GM12878 (cell line): ENCODE results near the gene PPFIBP1. TPM values are rescaled to one million over a fixed set of nuclear protein-coding genes. Genes with fewer than 3 reads are reported as not detected.
A peak's percentile ranks its signal among the peaks of the same experiment; 100 is the strongest.

Source experiments
- ATAC-seq: fragments of 200-7000 bp; cut with Tn5 transposase; 3 replicates; pipeline ENCODE4 v1.9.1; 2020; ENCODE audit warnings: mild to moderate bottlenecking, moderate library complexity
- BruUV-seq: library from RNA; stranded (reverse); fragments of 400-500 nt; replicated peaks from 2 replicates; lab custom pipeline; 2021; lab: Mats Ljungman, UMichigan
- CTCF ChIA-PET: fragments of 300-600 bp; sonication (Branson Sonifier 250); formaldehyde crosslinking; extraction: SDS; loops from one replicate; lab custom pipeline; 2021; ENCODE audit warnings: inconsistent platforms; lab: Yijun Ruan, JAX
- POLR2A ChIA-PET: fragments of 350-600 bp; formaldehyde crosslinking; extraction: SDS; loops from one replicate; lab custom pipeline; 2021; ENCODE audit warnings: inconsistent platforms; lab: Charles Lee
- RAD21 ChIA-PET: fragments of 300-600 bp; sonication (Branson Sonifier 250); formaldehyde crosslinking; loops from one replicate; lab custom pipeline; 2023; ENCODE audit warnings: antibody characterized with exemption; ENCODE audit not compliant: unreplicated experiment; lab: Charles Lee
- SMC1A ChIA-PET: fragments of 300-600 bp; sonication (Branson Sonifier 250); formaldehyde crosslinking; loops from one replicate; lab custom pipeline; 2023; ENCODE audit not compliant: unreplicated experiment, uncharacterized antibody; lab: Charles Lee
- DNase-seq: peaks from one replicate; pipeline ENCODE4 v3.0.0-alpha.2; 2011; ENCODE audit warnings: low read depth, low spot score
- FAIRE-seq: peaks from 3 replicates; lab custom pipeline; 2011; peaks lifted over from hg19 to GRCh38; lab: Jason Lieb, UNC
- H2AFZ ChIP-seq: 2 replicates; pipeline ENCODE4 v1.6.0; 2011; ENCODE audit warnings: low read depth, low read length, control low read depth; ENCODE audit not compliant: control insufficient read depth
- H3K27ac ChIP-seq: 2 replicates; pipeline ENCODE4 v1.5.1; 2011; ENCODE audit warnings: control low read depth; ENCODE audit not compliant: control insufficient read depth, insufficient read depth
- H3K27me3 ChIP-seq, 2 experiments: replicated peaks in 1 of 2; 2 replicates each; pipeline versions ENCODE4 v1.6.0 to v1.6.1; 2011; ENCODE audit warnings: low read length in 1 of 2; ENCODE audit not compliant: control insufficient read depth in 2 of 2, insufficient read depth in 2 of 2
- H3K36me3 ChIP-seq, 2 experiments: 2 replicates each; pipeline ENCODE4 v1.5.1; 2011; ENCODE audit warnings: low read length in 1 of 2; ENCODE audit not compliant: control insufficient read depth in 2 of 2, insufficient read depth in 2 of 2
- H3K4me1 ChIP-seq: 2 replicates; pipeline ENCODE4 v1.6.1; 2011; ENCODE audit warnings: mild to moderate bottlenecking, low read length, moderate library complexity, mixed read lengths; ENCODE audit not compliant: control insufficient read depth, insufficient read depth
- H3K4me2 ChIP-seq: 2 replicates; pipeline ENCODE4 v1.6.0; 2011; ENCODE audit warnings: control low read depth; ENCODE audit not compliant: control insufficient read depth, insufficient read depth
- H3K4me3 ChIP-seq: fragments of 200-600 bp; sonication (generic); 2 replicates; pipeline ENCODE4 v1.5.1; 2016
- H3K79me2 ChIP-seq: 2 replicates; pipeline ENCODE4 v1.6.0; 2011; ENCODE audit warnings: low read length; ENCODE audit not compliant: control insufficient read depth, insufficient read depth
- H3K9ac ChIP-seq: 2 replicates; pipeline ENCODE4 v1.8.0; 2011; ENCODE audit warnings: low read length, control low read depth, mixed read lengths; ENCODE audit not compliant: control insufficient read depth, insufficient read depth
- H3K9me3 ChIP-seq: replicated peaks from 3 replicates; pipeline ENCODE4 v1.5.1; 2011; ENCODE audit warnings: mild to moderate bottlenecking, low read length; ENCODE audit not compliant: control insufficient read depth, insufficient read depth
- H4K20me1 ChIP-seq: 2 replicates; pipeline ENCODE4 v1.6.0; 2011; ENCODE audit not compliant: control insufficient read depth, insufficient read depth
- BCL11A ChIP-seq: IDR thresholded peaks from 2 replicates; pipeline ENCODE4 v1.6.1; 2011; ENCODE audit warnings: low read depth, low read length
- NFIC ChIP-seq: IDR thresholded peaks from 2 replicates; pipeline ENCODE4 v1.6.1; 2012; ENCODE audit warnings: low read depth, mild to moderate bottlenecking, inconsistent platforms, low read length, moderate library complexity
- NFXL1 ChIP-seq: fragments of 450-650 bp; IDR thresholded peaks from 2 replicates; pipeline ENCODE4 v1.6.1; 2017; ENCODE audit warnings: antibody characterized with exemption, mild to moderate bottlenecking, borderline replicate concordance
- SUZ12 ChIP-seq: fragments of 200-600 bp; sonication (generic); IDR thresholded peaks from one replicate; pipeline ENCODE4 v1.6.1; 2018; ENCODE audit warnings: antibody characterized with exemption, mild to moderate bottlenecking; ENCODE audit not compliant: unreplicated experiment
- ZBED1 ChIP-seq: IDR thresholded peaks from 2 replicates; pipeline ENCODE4 v1.6.1; 2016; ENCODE audit warnings: borderline replicate concordance
- WGBS: methylation state at CpG from one replicate; pipeline ENCODE4 v1.1.6; 2016; ENCODE audit warnings: low lambda C conversion rate; ENCODE audit not compliant: insufficient replicate concordance, insufficient coverage; ENCODE audit errors: missing lambda C conversion rate; 5-methylcytosine and 5-hydroxymethylcytosine counted together
- in situ Hi-C: fragments of 300-500 bp; cut with MboI; formaldehyde crosslinking; loops from 9 replicates; pipeline ENCODE4 v1.14.3; 2018; ENCODE audit warnings: mixed read lengths
- intact Hi-C: fragments of 100-400 bp; cut with micrococcal nuclease; formaldehyde crosslinking; loops from one replicate; pipeline ENCODE4 v1.14.2; 2022; ENCODE audit not compliant: unreplicated experiment
- polyA plus RNA-seq, 11 experiments: library from polyadenylated mRNA; depleted of rRNA in 4 of 11; unstranded in 6 of 11; stranded (reverse) in 5 of 11; fragments of >200 nt; fragmentation: Nextera tagmentation in 4 of 11; fragmentation: Illumina TruSeq in 1 of 11; extraction: Ambion mirVana in 4 of 11; extraction: Trizol in 1 of 11; gene quantifications; 1 replicate in 1 of 11; 2 replicates in 10 of 11; pipeline versions ENCODE4 v1.2.1 to v1.2.3, GENCODE V29; 2011 to 2016; ENCODE audit warnings: inconsistent platforms in 2 of 11, missing spikeins in 2 of 11, low read depth in 1 of 11
- total RNA-seq, 4 experiments: library from RNA; depleted of rRNA in 3 of 4; stranded (reverse); fragments of >200 nt in 3 of 4; fragmentation: Illumina TruSeq in 1 of 4; extraction: Trizol in 1 of 4; gene quantifications; 2 replicates each; pipeline versions ENCODE4 v1.2.1 to v1.2.3, GENCODE V29; 2013 to 2021

The PPFIBP1 gene
- total and polyA plus RNA-seq, 10 of the 15 experiments (the other 5 are each of a cell fraction or from before 2014, with no cell fraction given) = 0.47 to 7.8 (median 3.6) TPM

DNA sequence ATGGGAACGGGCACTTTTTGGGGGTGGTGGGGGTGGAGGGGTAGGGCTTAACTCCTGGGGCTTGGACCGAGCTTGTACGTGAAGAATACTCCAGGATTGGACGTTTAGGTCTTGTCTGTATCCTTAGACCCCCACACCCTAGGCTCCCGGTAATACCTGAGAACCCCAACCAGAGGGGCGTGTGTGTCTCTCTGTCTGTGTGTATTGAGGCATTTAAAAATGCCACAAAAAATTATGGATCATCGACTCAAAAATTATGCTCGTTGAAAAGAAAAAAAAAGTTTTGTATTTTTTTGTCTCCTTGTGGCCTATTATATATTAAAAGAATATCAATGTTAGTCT is 459 bp downstream of the PPFIBP1 start:
- no peaks in the 10 kb centered on the region for H3K27me3 ChIP-seq
- 1% methylated on average over 8 of the region's 8 CpGs for WGBS
- no peaks in the 10 kb centered on the region for H3K4me1 ChIP-seq
- H2AFZ ChIP-seq = peak overlapping the region; percentile 98
- peak; percentile 13 for ATAC-seq
- ChIA-PET POLR2A (interaction anchor here (1.1 to 2.0 kb wide), 2 partner anchors 11 to 22 kb away, joined by 4 read pairs; no protein-coding TSS in a partner anchor), SMC1A (interaction anchor here (0.8 to 1.6 kb wide), 5 partner anchors 8 to 36 kb away, joined by 3 to 11 read pairs (median 4); no protein-coding TSS in a partner anchor), CTCF (interaction anchor here (1.3 to 2.7 kb wide), 4 partner anchors 11 to 128 kb away, joined by 3 to 8 read pairs (median 6); no protein-coding TSS in a partner anchor)
- no TSS peak for BruUV-seq
- H3K36me3 ChIP-seq = no peaks in the 10 kb centered on the region
- peak overlapping the region; percentile 73 for H3K4me3 ChIP-seq
- intact Hi-C loops = loop anchor here (2.0 kb wide), 1 partner anchor 90 kb away; no protein-coding TSS in a partner anchor
- no peaks in the 10 kb centered on the region; the same call in 2 of the 3 replicates for H3K9me3 ChIP-seq
- in situ Hi-C loops = no loop called here
- peak overlapping the region; percentile 80; the same call in 1 of the 2 replicates for H3K4me2 ChIP-seq
- FAIRE-seq = no peak
- no peaks in the 10 kb centered on the region for H4K20me1 ChIP-seq
- H3K27ac ChIP-seq = peak overlapping the region; percentile 58
- no peak for TF ChIP-seq BCL11A
- no peak for TF ChIP-seq SUZ12
- TF ChIP-seq NFXL1 = no peak
- no peak for TF ChIP-seq NFIC
- no peak for TF ChIP-seq ZBED1
- TF ChIP-seq, all 136 proteins: peak for 0
- RAD21 ChIA-PET = interaction anchor here (0.8 to 1.0 kb wide), 2 partner anchors 10 to 90 kb away, joined by 3 to 4 read pairs; no protein-coding TSS in a partner anchor
- no peak for DNase-seq
- Histone ChIP-seq H3K9ac (peak overlapping the region; percentile 69), H3K79me2 (peaks cover 22% of the 10 kb centered on the region)
